Measurements from ENCODE around the gene TPRG1L. TPM values are rescaled to one million over a fixed set of nuclear protein-coding genes. Genes with fewer than 3 reads are reported as not detected.

TPRG1L gene
- total RNA-seq, 2 experiments from 2014 or later, result 9.5 to 10.0 TPM

GRCh38 chr1:3662080-3662671, 37.4 kb downstream of the TPRG1L start:
- Mint-ChIP-seq H3K4me3 (no peak overlapping the region), H3K4me1 (peaks cover 8% of the 10 kb centered on the region), H3K9me3 (no peaks in the 10 kb centered on the region), H3K27me3 (peaks cover 22% of the 10 kb centered on the region), H3K36me3 (no peaks in the 10 kb centered on the region), H3K27ac (no peak overlapping the region)
- no peak for DNase-seq

- no peaks in the 10 kb centered on the region for H3K9me3 Mint-ChIP-seq
- peaks cover 4% of the 10 kb centered on the region for H3K4me1 Mint-ChIP-seq
- no peak overlapping the region for H3K4me3 Mint-ChIP-seq
- no peak overlapping the region for H3K27ac Mint-ChIP-seq
- no peaks in the 10 kb centered on the region for H3K36me3 Mint-ChIP-seq
- peaks cover 13% of the 10 kb centered on the region for H3K27me3 Mint-ChIP-seq
- no peak for DNase-seq
These were observed 39.3 kb downstream of the TPRG1L start for GRCh38 chr1:3663999-3664699.

- Mint-ChIP-seq H3K4me3 (no peak overlapping the region), H3K9me3 (no peaks in the 10 kb centered on the region), H3K27ac (no peak overlapping the region), H3K4me1 (peaks cover 4% of the 10 kb centered on the region), H3K36me3 (no peaks in the 10 kb centered on the region), H3K27me3 (peaks cover 10% of the 10 kb centered on the region)
- no peak for DNase-seq
These were observed 40.0 kb downstream of the TPRG1L start for GRCh38 chr1:3664700-3665375.

- H3K4me1 Mint-ChIP-seq, result no peaks in the 10 kb centered on the region
- H3K9me3 Mint-ChIP-seq, result no peaks in the 10 kb centered on the region
- H3K27me3 Mint-ChIP-seq, result peaks cover 11% of the 10 kb centered on the region
- H3K4me3 Mint-ChIP-seq, result no peak overlapping the region
- H3K36me3 Mint-ChIP-seq, result no peaks in the 10 kb centered on the region
- no peak for DNase-seq
- no peak overlapping the region for H3K27ac Mint-ChIP-seq
These were observed 43.3 kb downstream of the TPRG1L start for GRCh38 chr1:3668148-3668547.

- H3K27me3 Mint-ChIP-seq, result peaks cover 11% of the 10 kb centered on the region
- H3K36me3 Mint-ChIP-seq, result no peaks in the 10 kb centered on the region
- H3K9me3 Mint-ChIP-seq, result no peaks in the 10 kb centered on the region
- no peak overlapping the region for H3K27ac Mint-ChIP-seq
- no peak for DNase-seq
- peaks cover 3% of the 10 kb centered on the region for H3K4me1 Mint-ChIP-seq
- H3K4me3 Mint-ChIP-seq, result no peak overlapping the region
These were observed 43.9 kb downstream of the TPRG1L start for GRCh38 chr1:3668585-3669300.

- Mint-ChIP-seq H3K4me1 (peaks cover 3% of the 10 kb centered on the region), H3K9me3 (no peaks in the 10 kb centered on the region), H3K27me3 (peaks cover 11% of the 10 kb centered on the region), H3K36me3 (no peaks in the 10 kb centered on the region), H3K27ac (no peak overlapping the region), H3K4me3 (no peak overlapping the region)
- no peak for DNase-seq
These were observed 44.6 kb downstream of the TPRG1L start for GRCh38 chr1:3669421-3669821.

- Mint-ChIP-seq H3K27ac (no peak overlapping the region), H3K27me3 (peaks cover 11% of the 10 kb centered on the region), H3K4me1 (peaks cover 3% of the 10 kb centered on the region), H3K9me3 (no peaks in the 10 kb centered on the region), H3K4me3 (no peak overlapping the region), H3K36me3 (no peaks in the 10 kb centered on the region)
- DNase-seq, result no peak
These were observed 45.2 kb downstream of the TPRG1L start for GRCh38 chr1:3669971-3670431.

- no peaks in the 10 kb centered on the region for H3K36me3 Mint-ChIP-seq
- no peaks in the 10 kb centered on the region for H3K9me3 Mint-ChIP-seq
- peaks cover 11% of the 10 kb centered on the region for H3K27me3 Mint-ChIP-seq
- H3K4me1 Mint-ChIP-seq, result peaks cover 3% of the 10 kb centered on the region
- DNase-seq, result no peak
- H3K27ac Mint-ChIP-seq, result no peak overlapping the region
- H3K4me3 Mint-ChIP-seq, result no peak overlapping the region
These were observed 46.0 kb downstream of the TPRG1L start for GRCh38 chr1:3670823-3671265.

- no peaks in the 10 kb centered on the region for H3K36me3 Mint-ChIP-seq
- H3K27me3 Mint-ChIP-seq, result peaks cover 11% of the 10 kb centered on the region
- peaks cover 3% of the 10 kb centered on the region for H3K4me1 Mint-ChIP-seq
- no peaks in the 10 kb centered on the region for H3K9me3 Mint-ChIP-seq
- no peak for DNase-seq
- no peak overlapping the region for H3K27ac Mint-ChIP-seq
- no peak overlapping the region for H3K4me3 Mint-ChIP-seq
These were observed 46.8 kb downstream of the TPRG1L start for GRCh38 chr1:3671371-3672180.

GRCh38 chr1:3672231-3672970, 47.6 kb downstream of the TPRG1L start:
- no peaks in the 10 kb centered on the region for H3K36me3 Mint-ChIP-seq
- H3K4me3 Mint-ChIP-seq, result no peak overlapping the region
- H3K4me1 Mint-ChIP-seq, result peaks cover 11% of the 10 kb centered on the region
- H3K27ac Mint-ChIP-seq, result no peak overlapping the region
- no peaks in the 10 kb centered on the region for H3K9me3 Mint-ChIP-seq
- peaks cover 11% of the 10 kb centered on the region for H3K27me3 Mint-ChIP-seq
- no peak for DNase-seq

- Mint-ChIP-seq H3K36me3 (no peaks in the 10 kb centered on the region), H3K27ac (no peak overlapping the region), H3K4me1 (peaks cover 17% of the 10 kb centered on the region), H3K4me3 (no peak overlapping the region), H3K9me3 (no peaks in the 10 kb centered on the region), H3K27me3 (peaks cover 11% of the 10 kb centered on the region)
- no peak for DNase-seq
These were observed 48.2 kb downstream of the TPRG1L start for GRCh38 chr1:3672971-3673361.

- peaks cover 6% of the 10 kb centered on the region for H3K27me3 Mint-ChIP-seq
- no peaks in the 10 kb centered on the region for H3K9me3 Mint-ChIP-seq
- H3K4me3 Mint-ChIP-seq, result no peak overlapping the region
- peaks cover 19% of the 10 kb centered on the region for H3K4me1 Mint-ChIP-seq
- H3K36me3 Mint-ChIP-seq, result no peaks in the 10 kb centered on the region
- no peak for DNase-seq
- peak overlapping the region; percentile 39 for H3K27ac Mint-ChIP-seq
These were observed 48.7 kb downstream of the TPRG1L start for GRCh38 chr1:3673381-3674099.

All from activated naive CD8-positive, alpha-beta T cell treated with anti-CD3 and anti-CD28 coated beads for 36 hours (primary cell).